Neutrophil (primary cell): ENCODE data around the gene FECH.
"Not testable (repeated sequence)": the region's sequence is repeated elsewhere in the genome, so short reads cannot be mapped to it uniquely, and the experiment has no call there.

ENCODE experiments used
- H3K27ac ChIP-seq: fragments of 200-600 bp; sonication (generic); 2 replicates; pipeline ENCODE4 v1.5.1; 2016; ENCODE audit warnings: mild to moderate bottlenecking, moderate library complexity
- H3K27me3 ChIP-seq: fragments of 200-600 bp; sonication (generic); 2 replicates; pipeline ENCODE4 v1.6.0; 2016; ENCODE audit warnings: mild to moderate bottlenecking
- H3K36me3 ChIP-seq: fragments of 200-600 bp; sonication (generic); 2 replicates; pipeline ENCODE4 v1.5.1; 2017
- H3K4me1 ChIP-seq, 2 experiments: fragments of 200-600 bp in 1 of 2; sonication (generic) in 1 of 2; 1 replicate in 1 of 2; 2 replicates in 1 of 2; pipeline versions ENCODE4 v1.5.1 to v1.6.1; 2013 to 2016; ENCODE audit warnings: low read depth in 1 of 2, low read length in 1 of 2, mild to moderate bottlenecking in 1 of 2, moderate library complexity in 1 of 2; ENCODE audit not compliant: control insufficient read depth in 1 of 2, insufficient read depth in 1 of 2
- H3K4me3 ChIP-seq, 2 experiments: fragments of 200-600 bp in 1 of 2; sonication (generic) in 1 of 2; 1 replicate in 1 of 2; 2 replicates in 1 of 2; pipeline ENCODE4 v1.5.1; 2013 to 2016; ENCODE audit warnings: low read depth in 1 of 2, low read length in 1 of 2, mild to moderate bottlenecking in 1 of 2, moderate library complexity in 1 of 2
- H3K9me3 ChIP-seq: fragments of 200-600 bp; sonication (generic); 2 replicates; pipeline ENCODE4 v1.5.1; 2016
- TF ChIP-seq, protein P1 (sequence below): fragments of 200-600 bp; sonication (generic); IDR thresholded peaks from 2 replicates; pipeline ENCODE4 v1.5.1; 2016; ENCODE audit warnings: antibody characterized with exemption

Gene FECH

DNA sequence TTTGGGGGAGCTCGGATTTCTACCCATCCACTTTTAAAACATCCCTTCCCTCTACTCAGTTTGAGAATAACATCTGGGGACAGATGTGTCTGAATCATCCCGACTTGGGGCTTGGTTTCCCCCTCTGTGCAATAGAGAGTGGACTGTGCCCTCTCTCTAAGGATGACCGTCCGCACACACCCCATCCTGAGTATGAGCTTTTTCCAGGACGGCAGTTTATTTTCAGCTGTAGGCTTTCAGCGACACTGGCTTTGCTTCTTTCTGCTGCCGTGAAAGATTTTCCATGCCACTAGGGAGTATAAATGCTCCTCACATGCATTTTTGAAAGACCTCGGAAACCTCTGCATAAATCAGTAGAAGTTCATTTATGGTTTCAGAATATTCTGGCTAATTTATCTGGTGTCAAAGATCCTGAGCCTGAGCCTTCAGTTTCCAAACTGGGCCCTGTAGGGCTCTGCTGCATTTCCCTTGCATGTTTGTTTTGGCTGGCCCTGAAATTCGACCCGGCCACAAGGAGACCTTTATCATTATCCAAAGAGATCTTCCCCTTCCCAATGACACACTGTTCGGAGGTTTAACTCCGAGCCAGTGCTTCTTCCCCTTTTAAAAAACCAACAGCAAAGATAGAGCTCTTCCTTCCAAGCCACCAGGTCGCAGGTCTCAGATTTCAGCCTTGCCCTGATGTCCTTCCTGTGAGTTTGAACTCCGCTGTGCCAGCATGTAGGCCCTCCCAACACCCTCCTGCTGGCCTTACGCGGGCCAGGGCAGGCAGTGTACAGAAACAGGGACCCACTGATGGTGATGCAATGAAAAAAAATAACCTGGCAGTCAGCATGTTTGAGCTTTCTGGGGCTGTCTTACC lies 53.3 kb downstream of the FECH start:
- H3K27ac ChIP-seq: no peak overlapping the region
- no peaks in the 10 kb centered on the region for H3K36me3 ChIP-seq
- TF ChIP-seq, protein P1, sequence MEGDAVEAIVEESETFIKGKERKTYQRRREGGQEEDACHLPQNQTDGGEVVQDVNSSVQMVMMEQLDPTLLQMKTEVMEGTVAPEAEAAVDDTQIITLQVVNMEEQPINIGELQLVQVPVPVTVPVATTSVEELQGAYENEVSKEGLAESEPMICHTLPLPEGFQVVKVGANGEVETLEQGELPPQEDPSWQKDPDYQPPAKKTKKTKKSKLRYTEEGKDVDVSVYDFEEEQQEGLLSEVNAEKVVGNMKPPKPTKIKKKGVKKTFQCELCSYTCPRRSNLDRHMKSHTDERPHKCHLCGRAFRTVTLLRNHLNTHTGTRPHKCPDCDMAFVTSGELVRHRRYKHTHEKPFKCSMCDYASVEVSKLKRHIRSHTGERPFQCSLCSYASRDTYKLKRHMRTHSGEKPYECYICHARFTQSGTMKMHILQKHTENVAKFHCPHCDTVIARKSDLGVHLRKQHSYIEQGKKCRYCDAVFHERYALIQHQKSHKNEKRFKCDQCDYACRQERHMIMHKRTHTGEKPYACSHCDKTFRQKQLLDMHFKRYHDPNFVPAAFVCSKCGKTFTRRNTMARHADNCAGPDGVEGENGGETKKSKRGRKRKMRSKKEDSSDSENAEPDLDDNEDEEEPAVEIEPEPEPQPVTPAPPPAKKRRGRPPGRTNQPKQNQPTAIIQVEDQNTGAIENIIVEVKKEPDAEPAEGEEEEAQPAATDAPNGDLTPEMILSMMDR: no peak
- no peaks in the 10 kb centered on the region for H3K27me3 ChIP-seq
- no peaks in the 10 kb centered on the region for H3K9me3 ChIP-seq
- H3K4me1 ChIP-seq: no peaks in the 10 kb centered on the region
- H3K4me3 ChIP-seq: no peak overlapping the region

DNA sequence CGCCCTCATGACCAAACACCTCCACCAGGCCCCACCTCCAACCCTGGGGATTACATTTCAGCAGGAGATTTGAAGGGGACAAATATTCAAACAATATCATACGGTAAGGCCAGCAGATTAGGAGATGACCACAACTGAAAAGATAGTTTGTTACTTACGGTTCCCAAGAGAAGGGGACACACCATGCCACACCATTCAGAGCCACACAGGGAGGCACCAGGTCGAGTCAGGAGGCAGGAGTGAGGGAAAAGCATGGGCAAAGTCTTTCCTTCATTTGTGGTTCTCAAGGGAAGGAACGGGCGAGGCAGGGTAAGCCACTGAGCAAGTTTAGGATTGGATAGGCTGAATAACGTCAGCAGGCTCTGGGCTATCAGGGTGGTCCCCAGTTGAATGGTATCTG lies 57.4 kb downstream of the FECH start:
- no peaks in the 10 kb centered on the region for H3K27me3 ChIP-seq
- no peaks in the 10 kb centered on the region for H3K36me3 ChIP-seq
- no peaks in the 10 kb centered on the region for H3K4me1 ChIP-seq
- H3K27ac ChIP-seq: no peak overlapping the region
- no peak overlapping the region for H3K4me3 ChIP-seq
- TF ChIP-seq, protein P1: no peak
- no peaks in the 10 kb centered on the region for H3K9me3 ChIP-seq

DNA sequence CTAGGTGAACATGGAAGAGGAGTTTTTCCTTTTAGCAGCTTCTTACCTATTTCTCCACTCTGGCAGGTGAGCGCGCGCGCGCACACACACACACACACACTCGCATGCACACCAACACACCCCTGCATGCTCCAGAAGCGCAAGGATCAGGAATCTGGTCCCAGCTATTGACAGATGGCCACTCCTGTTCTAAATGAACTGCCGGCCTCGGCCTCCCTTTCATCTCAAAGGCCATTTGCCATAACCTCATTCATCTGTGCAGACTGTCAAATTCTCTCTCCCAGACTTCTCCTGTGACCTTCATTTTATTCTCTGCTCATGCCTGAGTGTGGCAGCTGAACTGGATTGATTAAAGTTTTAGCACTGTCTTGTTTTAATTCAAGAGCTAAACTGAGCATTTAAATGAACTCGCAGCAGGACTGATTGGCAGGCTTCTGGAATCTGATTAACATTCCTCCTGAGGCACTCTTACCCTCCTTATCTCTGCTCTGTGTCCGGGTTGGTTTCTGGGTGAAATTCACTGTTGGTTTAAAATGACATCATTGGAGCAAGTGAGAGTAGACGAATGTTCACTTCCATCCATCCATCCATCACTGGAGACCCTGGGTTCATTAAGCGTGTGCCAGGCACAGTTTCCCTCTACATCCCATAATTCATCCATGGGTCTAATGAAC lies 58.8 kb downstream of the FECH start:
- H3K4me1 ChIP-seq: no peaks in the 10 kb centered on the region
- H3K36me3 ChIP-seq: no peaks in the 10 kb centered on the region
- no peak overlapping the region for H3K27ac ChIP-seq
- TF ChIP-seq, protein P1: no peak
- no peaks in the 10 kb centered on the region for H3K9me3 ChIP-seq
- H3K27me3 ChIP-seq: peaks cover 4% of the 10 kb centered on the region
- no peak overlapping the region for H3K4me3 ChIP-seq

DNA sequence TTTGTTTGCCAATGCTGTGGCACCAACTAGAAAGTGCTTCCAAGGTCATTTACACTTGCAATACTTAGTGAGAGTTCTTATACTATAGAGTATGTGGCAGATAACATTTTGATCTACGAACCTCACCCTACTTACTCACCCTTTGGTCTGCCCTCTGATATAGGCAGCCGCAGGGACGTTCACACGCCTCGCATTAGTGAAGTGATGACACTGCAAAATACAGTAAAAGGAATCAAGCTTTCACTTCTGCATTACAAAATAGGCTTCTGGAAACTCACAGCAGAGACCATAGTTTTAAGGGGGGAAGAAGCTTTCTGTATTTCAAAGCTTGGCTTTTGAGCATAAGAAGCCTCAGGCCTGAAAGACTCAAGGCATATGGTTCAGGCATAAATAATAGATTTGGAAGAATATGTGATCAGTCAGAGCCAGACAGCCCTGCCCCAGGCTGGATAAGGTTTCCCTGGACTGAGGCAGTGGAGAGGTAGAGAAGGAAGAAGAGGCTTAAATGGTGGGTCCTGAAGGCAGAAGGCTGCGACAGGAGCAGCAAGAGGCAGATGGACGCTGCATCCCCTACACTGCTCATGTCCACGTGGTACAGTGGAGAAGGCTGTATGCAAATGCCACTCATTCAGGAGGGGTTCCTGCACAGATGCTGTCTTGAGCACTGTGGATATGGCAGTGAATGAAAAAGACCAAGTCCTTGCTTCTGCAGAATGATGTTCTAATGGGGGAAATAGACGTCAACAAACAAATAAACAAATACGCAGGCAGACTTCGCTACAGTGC lies 63.1 kb downstream of the FECH start:
- TF ChIP-seq, protein P1: no peak
- Histone ChIP-seq H3K4me3 (no peak overlapping the region), H3K4me1 (no peaks in the 10 kb centered on the region)

DNA sequence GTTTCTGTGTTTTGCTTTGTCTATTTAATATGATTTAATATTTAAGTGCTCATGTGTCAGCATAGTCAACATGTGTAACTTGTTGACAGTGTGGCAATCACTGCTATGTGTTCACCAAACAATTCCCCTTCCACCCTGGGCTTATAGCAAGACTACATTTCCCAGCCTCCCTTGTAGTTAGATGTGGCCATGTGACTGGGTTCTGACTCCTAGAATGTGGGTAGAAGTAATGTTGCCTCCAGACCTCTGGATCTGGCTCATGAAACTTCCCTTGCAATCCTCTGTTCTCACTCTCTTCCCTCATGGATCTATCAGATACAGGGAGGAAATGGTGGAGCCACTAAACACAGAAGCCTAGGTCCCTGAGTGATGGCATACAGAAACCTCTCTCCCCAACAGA lies 64.2 kb downstream of the FECH start:
- H3K4me1 ChIP-seq, H3K36me3 ChIP-seq, H3K27ac ChIP-seq, H3K9me3 ChIP-seq, H3K4me3 ChIP-seq, H3K27me3 ChIP-seq: not testable (repeated sequence)

More for the DNA sequence above, 63.1 kb downstream of the FECH start:
- peaks cover 4% of the 10 kb centered on the region for H3K27me3 ChIP-seq
- no peaks in the 10 kb centered on the region for H3K9me3 ChIP-seq
- no peak overlapping the region for H3K27ac ChIP-seq
- H3K36me3 ChIP-seq: no peaks in the 10 kb centered on the region
